Stimulated activated CD8-positive, alpha-beta memory T cell treated with anti-CD3 and anti-CD28 coated beads, Interleukin-12 subunit alpha, Interleukin-12 subunit beta, amount 100 ng/mL, for 1 hour (primary cell): ENCODE data around the gene PTPRN.
"Not testable (repeated sequence)": the region's sequence is repeated elsewhere in the genome, so short reads cannot be mapped to it uniquely, and the experiment has no call there.

ENCODE experiments used
- DNase-seq: peaks from one replicate; pipeline ENCODE4 v3.0.0-alpha.2; 2020; ENCODE audit warnings: low read depth

Gene PTPRN

GRCh38 chr2:219287580-219288265, 21.5 kb downstream of the PTPRN start:
- DNase-seq = no peak

DNA sequence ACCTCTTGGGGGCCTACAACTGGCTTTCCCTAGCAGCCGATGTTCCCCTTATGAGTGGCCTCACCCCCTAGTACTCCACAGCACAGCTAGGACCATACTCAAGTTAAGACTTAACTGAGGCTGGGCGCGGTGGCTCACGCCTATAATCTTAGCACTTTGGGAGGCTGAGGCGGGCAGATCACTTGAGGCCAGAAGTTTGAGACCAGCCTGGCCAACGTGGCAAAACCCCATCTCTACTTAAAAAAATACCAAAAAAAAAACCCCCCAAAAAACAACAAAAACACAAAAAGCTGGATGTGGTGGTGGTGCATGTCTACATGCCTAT, 22.1 kb downstream of the PTPRN start:
- DNase-seq = not testable (repeated sequence)

DNA sequence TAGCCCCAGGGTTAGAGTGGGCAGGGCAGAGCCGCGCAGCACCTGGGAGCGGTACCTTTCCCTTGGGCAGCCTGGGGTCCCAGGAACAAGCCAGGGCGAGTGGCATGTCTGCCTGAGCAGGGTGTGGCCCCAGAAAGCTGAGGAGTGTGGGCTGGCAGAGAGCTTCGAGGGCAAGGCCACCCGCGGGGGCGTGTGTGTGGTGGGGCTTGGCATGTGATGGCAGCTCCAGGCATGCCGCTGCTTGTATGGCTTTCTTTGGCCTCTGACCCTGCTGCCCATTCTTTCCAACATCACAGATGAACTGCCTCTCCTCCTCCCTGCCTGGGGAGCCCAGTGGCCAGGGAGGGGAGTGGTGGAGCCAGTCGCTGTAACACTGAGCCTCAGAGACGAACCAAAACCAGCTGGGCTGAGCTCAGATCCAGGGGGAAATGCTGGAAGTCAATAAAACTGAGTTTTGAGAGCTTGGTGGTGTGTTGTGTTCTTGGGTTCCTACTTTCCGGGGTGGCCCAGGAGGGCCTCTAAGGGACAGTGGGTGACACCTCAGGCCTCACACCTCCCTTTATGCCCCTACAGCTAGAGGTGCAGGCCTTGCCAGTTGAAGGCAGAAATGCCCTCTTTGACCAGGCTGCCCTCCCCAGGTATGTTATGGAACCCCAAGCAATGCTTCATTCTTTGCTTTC, 22.6 kb downstream of the PTPRN start:
- no peak for DNase-seq

- DNase-seq = no peak
These were observed 23.2 kb downstream of the PTPRN start for GRCh38 chr2:219285894-219286425.

- DNase-seq = no peak
These were observed 23.8 kb downstream of the PTPRN start for GRCh38 chr2:219285373-219285735.

DNA sequence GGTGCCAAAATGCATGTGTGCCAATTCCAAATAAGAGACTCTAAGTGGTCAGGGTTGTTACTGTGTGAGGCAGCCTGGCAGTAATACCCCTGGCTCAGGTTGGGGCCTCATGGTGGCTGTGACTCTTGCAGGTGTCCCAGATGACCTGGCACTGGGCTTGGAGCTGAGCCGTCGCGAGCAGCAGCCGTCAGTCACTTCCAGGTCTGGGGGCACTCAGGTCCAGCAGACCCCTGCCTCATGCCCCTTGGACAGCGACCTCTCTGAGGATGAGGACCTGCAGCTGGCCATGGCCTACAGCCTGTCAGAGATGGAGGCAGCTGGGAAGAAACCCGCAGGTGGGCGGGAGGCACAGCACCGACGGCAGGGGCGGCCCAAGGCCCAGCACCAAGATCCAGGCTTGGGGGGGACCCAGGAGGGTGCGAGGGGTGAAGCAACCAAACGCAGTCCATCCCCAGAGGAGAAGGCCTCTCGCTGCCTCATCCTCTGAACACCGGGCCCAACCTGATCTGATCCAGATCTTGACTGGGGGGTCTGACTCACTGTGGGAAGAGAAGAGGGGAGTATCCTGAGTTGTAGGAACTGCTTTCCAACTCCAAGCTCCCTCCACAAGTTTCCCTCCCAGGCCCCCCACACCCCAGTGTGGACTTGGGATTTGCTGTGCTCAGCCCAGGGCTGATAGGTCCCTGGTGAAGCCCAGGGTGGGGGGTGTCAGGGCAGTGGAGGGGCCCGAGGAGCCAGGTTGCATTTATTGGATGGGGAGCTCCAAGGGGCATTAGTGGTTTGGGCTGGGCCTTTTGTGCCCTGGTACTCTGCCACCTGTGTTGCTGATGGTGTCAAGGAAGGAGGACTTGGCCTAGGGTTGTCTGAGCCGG, 24.5 kb downstream of the PTPRN start:
- DNase-seq = no peak

DNA sequence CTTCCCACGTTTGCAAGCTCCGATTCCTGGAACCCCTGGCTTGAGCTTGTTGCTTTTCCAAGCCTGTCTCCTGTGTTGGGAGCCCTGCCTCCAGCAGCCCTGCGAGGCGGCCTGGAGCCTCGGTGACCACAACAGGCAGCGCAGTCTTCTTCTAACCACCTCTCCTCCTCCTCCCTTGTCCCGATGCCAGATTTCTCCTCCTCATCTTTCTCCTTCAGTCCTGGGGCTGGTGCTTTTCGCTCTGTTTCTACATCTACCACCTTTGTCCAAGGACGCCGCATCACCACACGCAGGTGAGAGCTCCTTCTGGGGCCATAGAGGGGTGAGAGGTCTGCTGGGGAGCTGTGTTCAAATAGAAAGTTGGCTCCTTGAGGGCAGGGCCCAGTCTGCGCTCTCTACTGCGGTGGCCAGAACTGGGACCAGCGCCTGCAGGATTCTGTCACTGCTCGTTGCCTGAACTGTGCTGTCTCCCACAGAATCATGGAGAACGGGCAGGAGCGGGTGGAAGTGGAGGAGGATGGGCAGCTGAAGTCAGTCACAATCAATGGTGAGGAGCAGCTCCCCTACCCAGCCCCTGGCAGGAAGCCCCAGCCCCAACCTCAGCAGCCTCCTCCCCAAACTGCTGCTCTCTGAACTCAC, 26.1 kb downstream of the PTPRN start:
- DNase-seq = no peak

- DNase-seq = no peak
These were observed 26.8 kb downstream of the PTPRN start for GRCh38 chr2:219282375-219282774.

GRCh38 chr2:219281588-219281987, 27.6 kb downstream of the PTPRN start:
- DNase-seq = no peak

DNA sequence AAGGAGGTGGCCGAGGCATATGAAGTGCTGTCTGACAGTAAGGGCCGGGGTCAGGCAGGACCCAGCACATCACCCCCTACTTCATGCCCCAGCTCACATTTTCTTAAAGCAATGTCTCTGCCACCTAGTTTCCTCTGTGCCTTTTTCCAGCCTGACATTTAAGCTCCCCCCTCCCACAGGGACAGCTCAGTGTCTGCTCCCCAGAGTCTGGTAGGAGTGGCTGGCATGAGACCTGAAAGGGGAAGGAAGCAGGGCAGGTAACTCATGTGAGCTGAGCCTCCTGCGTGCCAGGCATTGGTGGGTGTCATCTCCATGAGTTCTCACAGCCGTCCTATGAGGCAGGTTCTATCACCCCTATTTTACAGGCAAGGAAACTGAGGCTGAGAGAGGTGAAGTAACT, 28.6 kb downstream of the PTPRN start:
- DNase-seq = no peak

DNA sequence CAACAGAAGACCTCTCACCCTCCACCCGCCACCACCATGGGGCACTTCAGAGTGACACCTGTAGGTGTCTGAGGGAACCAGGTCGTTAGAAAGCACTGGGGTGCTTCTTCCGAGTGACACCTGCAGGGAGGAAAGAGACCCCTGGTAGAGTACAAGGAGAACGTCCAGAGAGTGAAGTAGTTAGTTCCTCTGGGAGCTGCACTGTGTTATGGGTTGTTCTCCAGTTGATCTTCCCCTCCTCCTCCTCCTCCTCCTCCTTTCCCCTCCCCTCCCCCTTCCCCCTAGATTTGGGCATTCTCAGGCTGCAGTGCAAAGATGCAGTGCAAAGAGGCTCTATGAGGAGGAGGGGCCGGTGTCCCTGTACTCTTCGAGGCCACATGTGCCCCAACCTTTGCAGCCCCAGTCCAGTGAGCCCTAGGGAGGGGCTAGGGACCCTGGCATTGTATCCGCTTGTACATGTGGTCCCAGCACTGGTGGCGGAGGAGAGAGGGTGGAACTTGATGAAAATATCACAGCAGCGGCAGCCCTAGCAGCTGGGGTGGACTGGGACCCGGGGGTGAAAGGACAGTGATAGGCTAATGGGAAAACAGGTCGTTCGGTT, 29.2 kb downstream of the PTPRN start:
- no peak for DNase-seq

GRCh38 chr2:219279151-219279915, 29.9 kb downstream of the PTPRN start, which contains the start of gene DNAJB2:
DNAJB2 (plus strand) TSS chr2:219279366; CDS start chr2:219279834, 468 bp downstream.
- peak; percentile 98 for DNase-seq

DNA sequence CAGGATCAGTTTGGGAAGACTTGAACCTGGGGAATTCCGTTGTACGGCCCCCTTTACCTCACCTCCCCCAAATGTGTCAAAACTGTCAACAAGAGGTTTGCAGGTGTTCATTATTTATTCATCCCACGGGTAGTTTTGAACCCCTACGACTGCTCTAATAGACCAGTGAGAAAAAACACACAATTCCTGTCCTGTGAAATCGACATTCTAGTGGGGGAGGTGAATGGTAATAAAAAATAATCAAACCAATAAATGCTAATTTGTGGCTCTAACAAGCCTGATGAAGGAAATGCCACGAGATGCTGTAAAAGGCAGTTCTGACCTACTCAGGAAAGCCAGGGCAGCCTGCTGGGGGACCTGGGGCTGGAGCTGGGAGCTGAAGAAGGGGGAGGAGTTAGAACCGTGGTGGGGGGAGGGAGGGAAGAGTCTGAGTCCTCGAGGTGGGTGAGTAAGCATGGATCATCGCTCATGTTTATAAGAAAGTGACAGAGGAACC, 30.5 kb downstream of the PTPRN start:
- no peak for DNase-seq

DNA sequence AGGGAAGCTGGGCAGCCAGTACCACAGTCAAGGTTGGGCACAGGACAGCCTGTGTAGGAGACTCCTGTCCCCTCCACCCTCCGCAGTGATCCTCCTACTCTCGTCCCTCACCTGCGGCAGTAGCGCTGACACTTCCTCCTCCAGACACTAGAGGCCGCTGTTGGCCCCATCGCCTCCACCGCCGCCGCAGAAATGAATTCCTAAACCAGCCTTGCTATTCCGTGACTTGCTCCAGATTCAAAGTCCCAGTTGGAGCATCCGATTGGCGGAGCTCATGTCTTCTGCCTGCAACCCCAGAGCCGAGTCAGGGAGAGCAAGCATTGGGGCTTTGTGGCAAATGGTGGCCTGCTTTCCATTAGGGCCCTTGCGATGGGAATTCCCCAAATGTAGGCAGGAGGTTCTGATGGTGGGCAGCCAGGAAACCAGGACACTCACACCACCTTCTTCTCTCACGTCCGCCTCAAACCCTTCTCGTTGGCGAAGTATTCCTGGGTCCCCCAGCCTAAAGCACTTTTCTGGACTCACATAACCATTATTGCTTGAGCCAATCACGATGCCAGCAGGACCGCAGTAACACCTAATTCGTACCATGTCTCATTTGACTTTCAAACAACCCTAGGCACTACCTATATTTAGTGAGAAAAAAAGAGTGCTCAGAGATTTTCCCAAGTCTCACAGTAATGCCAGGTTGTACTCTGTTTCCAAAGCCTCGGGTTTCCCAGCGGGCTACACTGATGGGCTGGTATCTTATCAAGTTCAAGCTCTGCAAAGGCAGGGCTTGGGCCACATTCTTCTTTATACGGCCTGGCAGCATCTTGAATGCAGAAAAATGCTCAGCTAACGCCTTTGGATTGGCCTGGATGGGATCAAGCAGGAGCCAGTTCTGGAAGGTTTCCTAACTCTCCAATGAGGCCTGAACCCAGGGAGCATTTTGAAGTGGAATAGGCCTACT, 31.2 kb downstream of the PTPRN start:
- peak; percentile 58 for DNase-seq

- no peak for DNase-seq
These were observed 34.8 kb downstream of the PTPRN start for GRCh38 chr2:219274361-219274921.

DNA sequence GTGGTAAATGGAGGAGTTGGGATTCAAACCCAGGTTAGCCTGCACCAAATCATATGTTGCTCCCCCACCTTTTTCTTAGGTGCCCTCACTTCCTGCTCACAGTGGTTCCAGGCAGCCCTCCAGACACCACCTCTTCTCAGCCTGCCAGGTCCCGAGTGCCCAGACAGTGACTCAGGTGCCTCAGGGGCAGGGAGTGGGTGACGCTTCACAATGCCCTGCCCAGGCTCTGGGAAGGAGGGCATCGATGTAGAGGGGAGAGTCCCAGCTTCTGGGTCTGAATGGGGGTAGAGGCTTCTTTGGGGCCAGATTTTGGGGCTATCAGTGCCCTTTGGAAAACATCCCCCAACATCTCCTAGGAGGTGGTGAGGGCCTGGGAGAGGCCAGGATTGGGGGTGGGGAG, 35.3 kb downstream of the PTPRN start:
- no peak for DNase-seq

GRCh38 chr2:219272995-219273394, 36.2 kb downstream of the PTPRN start:
- no peak for DNase-seq

GRCh38 chr2:219272356-219272755, 36.8 kb downstream of the PTPRN start:
- no peak for DNase-seq

- DNase-seq = no peak
These were observed 38.2 kb downstream of the PTPRN start for GRCh38 chr2:219271021-219271420.

GRCh38 chr2:219270055-219270372, 39.2 kb downstream of the PTPRN start:
- no peak for DNase-seq
